GM21737 (cell line): Measurements from ENCODE around the gene ICOS.

Source experiments
- ATAC-seq: cut with Tn5 transposase; IDR thresholded peaks from one replicate; pipeline ENCODE4 v1.9.1; 2021; ENCODE audit warnings: mild to moderate bottlenecking, moderate library complexity; ENCODE audit not compliant: unreplicated experiment

ICOS gene

GRCh38 chr2:203936535-203936934 lies at the start of gene ICOS:
TSS of gene ICOS (plus strand) at chr2:203936763. CDS start at chr2:203936815, 52 bp downstream.
- ATAC-seq: no peak

- no peak for ATAC-seq
Measured at GRCh38 chr2:203887677-203888076, 48.9 kb upstream of the ICOS start.

- ATAC-seq: no peak
Measured at GRCh38 chr2:203889542-203889941, 47.0 kb upstream of the ICOS start.

GRCh38 chr2:203889944-203890343 lies 46.6 kb upstream of the ICOS start:
- ATAC-seq: no peak

- no peak for ATAC-seq
Measured at GRCh38 chr2:203890733-203891132, 45.8 kb upstream of the ICOS start.

GRCh38 chr2:203891474-203891873 lies 45.1 kb upstream of the ICOS start:
- no peak for ATAC-seq

- ATAC-seq: no peak
Measured at GRCh38 chr2:203892207-203892606, 44.4 kb upstream of the ICOS start.

GRCh38 chr2:203893401-203893800 lies 43.2 kb upstream of the ICOS start:
- no peak for ATAC-seq

GRCh38 chr2:203893840-203894239 lies 42.7 kb upstream of the ICOS start:
- ATAC-seq: no peak

GRCh38 chr2:203894262-203894661 lies 42.3 kb upstream of the ICOS start:
- no peak for ATAC-seq

- ATAC-seq: no peak
Measured at GRCh38 chr2:203897544-203897943, 39.0 kb upstream of the ICOS start.

GRCh38 chr2:203898657-203899056 lies 37.9 kb upstream of the ICOS start:
- no peak for ATAC-seq

- ATAC-seq: no peak
Measured at GRCh38 chr2:203900253-203900652, 36.3 kb upstream of the ICOS start.

- ATAC-seq: no peak
Measured at GRCh38 chr2:203904022-203904421, 32.5 kb upstream of the ICOS start.

GRCh38 chr2:203905656-203906055 lies 30.9 kb upstream of the ICOS start:
- ATAC-seq: no peak

- no peak for ATAC-seq
Measured at GRCh38 chr2:203908066-203908796, 28.3 kb upstream of the ICOS start.

GRCh38 chr2:203908797-203909185 lies 27.8 kb upstream of the ICOS start:
- no peak for ATAC-seq

- ATAC-seq: no peak
Measured at GRCh38 chr2:203909261-203909967, 27.1 kb upstream of the ICOS start.

- ATAC-seq: no peak
Measured at GRCh38 chr2:203909974-203910373, 26.6 kb upstream of the ICOS start.

- ATAC-seq: no peak
Measured at GRCh38 chr2:203913947-203914346, 22.6 kb upstream of the ICOS start.

- ATAC-seq: no peak
Measured at GRCh38 chr2:203914546-203915182, 21.9 kb upstream of the ICOS start.

GRCh38 chr2:203915256-203915655 lies 21.3 kb upstream of the ICOS start:
- ATAC-seq: no peak
